Fibroblast of pulmonary artery (primary cell): ENCODE measurements around the gene TJAP1.
"Not testable (repeated sequence)": the region's sequence is repeated elsewhere in the genome, so short reads cannot be mapped to it uniquely, and the experiment has no call there.

Experiments used
- DNase-seq: peaks from one replicate; pipeline ENCODE4 v3.0.0-alpha.2; 2010; ENCODE audit warnings: low read depth
- H3K4me3 ChIP-seq: replicated peaks from 2 replicates; pipeline ENCODE4 v1.5.1; 2011; ENCODE audit warnings: low read depth, mild to moderate bottlenecking, control low read depth, low read length, moderate library complexity
- TF ChIP-seq, protein P1 (sequence below): IDR thresholded peaks from 2 replicates; pipeline ENCODE4 v1.5.1; 2011; ENCODE audit warnings: mild to moderate bottlenecking, control low read depth, low read length, inconsistent platforms; ENCODE audit errors: missing control alignments

The TJAP1 gene

GRCh38 chr6:43460032-43460431 is 17.3 kb upstream of the TJAP1 start:
- no peak overlapping the region for H3K4me3 ChIP-seq
- no peak for DNase-seq
- TF ChIP-seq, protein P1, sequence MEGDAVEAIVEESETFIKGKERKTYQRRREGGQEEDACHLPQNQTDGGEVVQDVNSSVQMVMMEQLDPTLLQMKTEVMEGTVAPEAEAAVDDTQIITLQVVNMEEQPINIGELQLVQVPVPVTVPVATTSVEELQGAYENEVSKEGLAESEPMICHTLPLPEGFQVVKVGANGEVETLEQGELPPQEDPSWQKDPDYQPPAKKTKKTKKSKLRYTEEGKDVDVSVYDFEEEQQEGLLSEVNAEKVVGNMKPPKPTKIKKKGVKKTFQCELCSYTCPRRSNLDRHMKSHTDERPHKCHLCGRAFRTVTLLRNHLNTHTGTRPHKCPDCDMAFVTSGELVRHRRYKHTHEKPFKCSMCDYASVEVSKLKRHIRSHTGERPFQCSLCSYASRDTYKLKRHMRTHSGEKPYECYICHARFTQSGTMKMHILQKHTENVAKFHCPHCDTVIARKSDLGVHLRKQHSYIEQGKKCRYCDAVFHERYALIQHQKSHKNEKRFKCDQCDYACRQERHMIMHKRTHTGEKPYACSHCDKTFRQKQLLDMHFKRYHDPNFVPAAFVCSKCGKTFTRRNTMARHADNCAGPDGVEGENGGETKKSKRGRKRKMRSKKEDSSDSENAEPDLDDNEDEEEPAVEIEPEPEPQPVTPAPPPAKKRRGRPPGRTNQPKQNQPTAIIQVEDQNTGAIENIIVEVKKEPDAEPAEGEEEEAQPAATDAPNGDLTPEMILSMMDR, result no peak

GRCh38 chr6:43461936-43462335 is 15.4 kb upstream of the TJAP1 start:
- TF ChIP-seq, protein P1, result no peak
- no peak for DNase-seq
- no peak overlapping the region for H3K4me3 ChIP-seq

DNA sequence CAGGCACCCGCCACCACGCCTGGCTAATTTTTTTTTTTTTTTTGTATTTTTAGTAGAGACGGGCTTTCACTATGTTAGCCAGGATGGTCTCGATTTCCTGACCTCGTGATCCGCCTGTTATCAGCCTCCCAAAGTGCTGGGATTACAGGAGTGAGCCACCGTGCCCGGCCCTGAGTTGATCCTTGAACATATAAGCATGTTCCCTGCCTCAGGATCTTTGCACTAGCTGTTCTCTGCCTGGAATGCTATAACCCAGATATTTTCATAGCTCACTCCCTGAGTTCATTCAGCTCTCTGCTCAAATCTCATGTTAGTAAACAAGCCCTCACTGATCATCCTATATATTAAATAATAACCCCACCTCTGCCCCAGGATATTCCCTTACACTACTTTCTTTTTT is 13.0 kb upstream of the TJAP1 start:
- no peak for DNase-seq
- H3K4me3 ChIP-seq, result no peak overlapping the region
- TF ChIP-seq, protein P1, result no peak

- no peak for DNase-seq
- no peak overlapping the region for H3K4me3 ChIP-seq
- TF ChIP-seq, protein P1, result no peak
These were observed 11.4 kb upstream of the TJAP1 start for GRCh38 chr6:43465948-43466347.

DNA sequence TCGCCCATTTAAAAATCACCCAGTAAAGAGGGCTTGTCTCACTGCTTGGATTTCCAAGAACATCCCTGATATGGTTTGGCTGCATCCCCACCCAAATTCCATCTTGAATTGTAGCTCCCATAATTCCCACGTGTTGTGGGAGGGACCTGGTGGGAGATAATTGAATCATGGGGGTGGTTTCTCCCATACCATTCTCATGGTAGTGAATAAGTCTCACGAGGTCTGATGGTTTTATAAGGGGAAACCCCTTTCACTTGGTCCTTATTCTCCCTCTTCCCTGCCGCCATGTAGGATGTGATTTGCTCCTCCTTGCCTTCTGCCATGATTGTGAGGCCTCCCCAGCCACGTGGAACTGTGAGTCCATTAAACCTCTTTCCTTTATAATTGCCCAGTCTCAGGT is 10.1 kb upstream of the TJAP1 start:
- DNase-seq, H3K4me3 ChIP-seq: not testable (repeated sequence)

- no peak overlapping the region for H3K4me3 ChIP-seq
- TF ChIP-seq, protein P1, result no peak
- no peak for DNase-seq
These were observed 9.6 kb upstream of the TJAP1 start for GRCh38 chr6:43467752-43468151.

DNA sequence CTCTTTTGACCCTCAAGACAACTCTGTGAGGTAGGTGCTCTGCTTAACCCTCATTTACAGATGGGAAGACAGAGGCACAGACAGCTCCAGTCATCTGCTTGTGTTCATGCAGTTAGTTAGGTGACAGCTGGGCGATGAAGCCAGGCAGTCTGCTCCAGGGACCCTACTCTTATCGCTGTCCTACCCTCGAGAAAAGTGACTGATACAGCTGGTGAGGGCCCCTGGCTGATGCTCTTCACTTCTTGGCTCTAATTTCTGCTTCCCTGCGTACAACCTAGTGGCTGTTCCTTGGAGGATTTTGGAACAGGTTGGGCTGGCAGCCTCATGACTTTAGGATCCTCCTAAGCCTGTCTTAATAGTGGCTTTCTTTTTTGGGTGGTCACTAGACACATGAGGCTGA is 9.1 kb upstream of the TJAP1 start:
- DNase-seq, result no peak
- TF ChIP-seq, protein P1, result no peak

More for the DNA sequence above, 9.1 kb upstream of the TJAP1 start:
- H3K4me3 ChIP-seq, result no peak overlapping the region
